Activated CD4-positive, alpha-beta memory T cell treated with anti-CD3 and anti-CD28 coated beads for 36 hours (primary cell): ENCODE results near the gene GRID2. TPM values are rescaled to one million over a fixed set of nuclear protein-coding genes. Genes with fewer than 3 reads are reported as not detected.
"Not testable (repeated sequence)": the region's sequence is repeated elsewhere in the genome, so short reads cannot be mapped to it uniquely, and the experiment has no call there.

Source experiments
- CTCF ChIA-PET: fragments of 350-600 bp; sonication (Branson Sonifier 250); formaldehyde crosslinking; loops from one replicate; lab custom pipeline; 2021; ENCODE audit warnings: antibody characterized with exemption, inconsistent platforms; lab: Charles Lee
- POLR2A ChIA-PET: fragments of 350-600 bp; sonication (Branson Sonifier 250); formaldehyde crosslinking; loops from one replicate; lab custom pipeline; 2021; ENCODE audit warnings: antibody characterized with exemption; lab: Charles Lee
- DNase-seq: peaks from one replicate; pipeline ENCODE4 v3.0.0-alpha.2; 2020
- H3K27ac Mint-ChIP-seq: one replicate; pipeline ENCODE4 v1.8.0; 2021; ENCODE audit warnings: mixed read lengths
- H3K27me3 Mint-ChIP-seq: one replicate; pipeline ENCODE4 v1.8.0; 2021; ENCODE audit warnings: mixed read lengths
- H3K36me3 Mint-ChIP-seq: one replicate; pipeline ENCODE4 v1.8.0; 2021; ENCODE audit warnings: mixed read lengths
- H3K4me1 Mint-ChIP-seq: one replicate; pipeline ENCODE4 v1.8.0; 2021; ENCODE audit warnings: low read depth, mixed read lengths
- H3K4me3 Mint-ChIP-seq: one replicate; pipeline ENCODE4 v1.8.0; 2021; ENCODE audit warnings: mild to moderate bottlenecking, mixed read lengths
- H3K9me3 Mint-ChIP-seq: one replicate; pipeline ENCODE4 v1.8.0; 2021; ENCODE audit warnings: mixed read lengths
- intact Hi-C: fragments of 100-400 bp; cut with micrococcal nuclease; formaldehyde crosslinking; loops from one replicate; pipeline ENCODE4 v1.15.1; 2023
- total RNA-seq, 2 experiments: library from RNA; stranded (reverse); gene quantifications; one replicate each; pipeline ENCODE4 v1.2.3, GENCODE V29; 2021

Gene GRID2
- total RNA-seq, 2 experiments from 2014 or later = not detected

- no peaks in the 10 kb centered on the region for H3K27me3 Mint-ChIP-seq
- H3K36me3 Mint-ChIP-seq = no peaks in the 10 kb centered on the region
- ChIA-PET POLR2A (no interaction called here), CTCF (no interaction called here)
- intact Hi-C loops = no loop called here
- no peak for DNase-seq
- H3K4me3 Mint-ChIP-seq = no peak overlapping the region
- H3K9me3 Mint-ChIP-seq = no peaks in the 10 kb centered on the region
- no peaks in the 10 kb centered on the region for H3K4me1 Mint-ChIP-seq
- H3K27ac Mint-ChIP-seq = no peak overlapping the region
Observed at GRCh38 chr4:93337196-93337595, 1033.4 kb downstream of the GRID2 start.

- CTCF ChIA-PET = no interaction called here
- Mint-ChIP-seq H3K36me3 (no peaks in the 10 kb centered on the region), H3K4me3 (no peak overlapping the region), H3K4me1 (no peaks in the 10 kb centered on the region), H3K9me3 (no peaks in the 10 kb centered on the region), H3K27ac (no peak overlapping the region), H3K27me3 (no peaks in the 10 kb centered on the region)
- POLR2A ChIA-PET = no interaction called here
- intact Hi-C loops = no loop called here
- DNase-seq = no peak
Observed at GRCh38 chr4:93342738-93343137, 1039.0 kb downstream of the GRID2 start.

- no peaks in the 10 kb centered on the region for H3K36me3 Mint-ChIP-seq
- no peak overlapping the region for H3K27ac Mint-ChIP-seq
- no peaks in the 10 kb centered on the region for H3K9me3 Mint-ChIP-seq
- CTCF ChIA-PET = no interaction called here
- H3K4me3 Mint-ChIP-seq = no peak overlapping the region
- H3K4me1 Mint-ChIP-seq = no peaks in the 10 kb centered on the region
- POLR2A ChIA-PET = no interaction called here
- intact Hi-C loops = no loop called here
- H3K27me3 Mint-ChIP-seq = no peaks in the 10 kb centered on the region
- DNase-seq = no peak
Observed at GRCh38 chr4:93346840-93347239, 1043.1 kb downstream of the GRID2 start.

- DNase-seq = no peak
- ChIA-PET CTCF (no interaction called here), POLR2A (no interaction called here)
- no peaks in the 10 kb centered on the region for H3K27me3 Mint-ChIP-seq
- H3K9me3 Mint-ChIP-seq = peaks cover 5% of the 10 kb centered on the region
- H3K36me3 Mint-ChIP-seq = no peaks in the 10 kb centered on the region
- no peaks in the 10 kb centered on the region for H3K4me1 Mint-ChIP-seq
- intact Hi-C loops = no loop called here
- H3K4me3 Mint-ChIP-seq = no peak overlapping the region
- no peak overlapping the region for H3K27ac Mint-ChIP-seq
Observed at GRCh38 chr4:93348896-93349295, 1045.1 kb downstream of the GRID2 start.

GRCh38 chr4:93351846-93352245 is 1048.1 kb downstream of the GRID2 start:
- H3K9me3 Mint-ChIP-seq = peaks cover 8% of the 10 kb centered on the region
- CTCF ChIA-PET = no interaction called here
- H3K27ac Mint-ChIP-seq = no peak overlapping the region
- no peaks in the 10 kb centered on the region for H3K27me3 Mint-ChIP-seq
- no peaks in the 10 kb centered on the region for H3K4me1 Mint-ChIP-seq
- no peaks in the 10 kb centered on the region for H3K36me3 Mint-ChIP-seq
- DNase-seq = no peak
- POLR2A ChIA-PET = no interaction called here
- intact Hi-C loops = no loop called here
- H3K4me3 Mint-ChIP-seq = no peak overlapping the region

- Mint-ChIP-seq H3K27me3 (no peaks in the 10 kb centered on the region), H3K4me3 (no peak overlapping the region), H3K9me3 (peaks cover 8% of the 10 kb centered on the region), H3K4me1 (no peaks in the 10 kb centered on the region), H3K36me3 (no peaks in the 10 kb centered on the region), H3K27ac (no peak overlapping the region)
- ChIA-PET CTCF (no interaction called here), POLR2A (no interaction called here)
- no peak for DNase-seq
- intact Hi-C loops = no loop called here
Observed at GRCh38 chr4:93355411-93355810, 1051.6 kb downstream of the GRID2 start.

- intact Hi-C loops = no loop called here
- ChIA-PET CTCF (no interaction called here), POLR2A (no interaction called here)
- H3K4me1 Mint-ChIP-seq = no peaks in the 10 kb centered on the region
- H3K9me3 Mint-ChIP-seq = peaks cover 6% of the 10 kb centered on the region
- H3K4me3 Mint-ChIP-seq = no peak overlapping the region
- no peaks in the 10 kb centered on the region for H3K36me3 Mint-ChIP-seq
- no peak overlapping the region for H3K27ac Mint-ChIP-seq
- no peaks in the 10 kb centered on the region for H3K27me3 Mint-ChIP-seq
- DNase-seq = no peak
Observed at GRCh38 chr4:93359586-93359985, 1055.8 kb downstream of the GRID2 start.

- intact Hi-C loops, H3K9me3 Mint-ChIP-seq, DNase-seq, H3K4me1 Mint-ChIP-seq, H3K4me3 Mint-ChIP-seq, H3K27ac Mint-ChIP-seq, H3K36me3 Mint-ChIP-seq, CTCF ChIA-PET, POLR2A ChIA-PET, H3K27me3 Mint-ChIP-seq: not testable (repeated sequence)
Observed at GRCh38 chr4:93366169-93366755, 1062.5 kb downstream of the GRID2 start.

GRCh38 chr4:93368968-93369367 is 1065.2 kb downstream of the GRID2 start:
- CTCF ChIA-PET = no interaction called here
- Mint-ChIP-seq H3K4me3 (no peak overlapping the region), H3K9me3 (peaks cover 6% of the 10 kb centered on the region), H3K36me3 (no peaks in the 10 kb centered on the region), H3K27ac (no peak overlapping the region), H3K27me3 (no peaks in the 10 kb centered on the region), H3K4me1 (no peaks in the 10 kb centered on the region)
- POLR2A ChIA-PET = no interaction called here
- DNase-seq = no peak
- intact Hi-C loops = no loop called here

GRCh38 chr4:93370256-93370655 is 1066.5 kb downstream of the GRID2 start:
- H3K4me3 Mint-ChIP-seq = no peak overlapping the region
- POLR2A ChIA-PET = no interaction called here

GRCh38 chr4:93373893-93374860 is 1070.4 kb downstream of the GRID2 start:
- no peak for DNase-seq
- no peaks in the 10 kb centered on the region for H3K4me1 Mint-ChIP-seq
- H3K27ac Mint-ChIP-seq = no peak overlapping the region
- H3K9me3 Mint-ChIP-seq = peaks cover 5% of the 10 kb centered on the region
- intact Hi-C loops = no loop called here
- H3K4me3 Mint-ChIP-seq = no peak overlapping the region
- ChIA-PET POLR2A (no interaction called here), CTCF (no interaction called here)
- no peaks in the 10 kb centered on the region for H3K27me3 Mint-ChIP-seq
- no peaks in the 10 kb centered on the region for H3K36me3 Mint-ChIP-seq

More at GRCh38 chr4:93370256-93370655, 1066.5 kb downstream of the GRID2 start:
- H3K9me3 Mint-ChIP-seq = peaks cover 6% of the 10 kb centered on the region
- no peak overlapping the region for H3K27ac Mint-ChIP-seq
- CTCF ChIA-PET = no interaction called here
- DNase-seq = no peak
- H3K36me3 Mint-ChIP-seq = no peaks in the 10 kb centered on the region
- intact Hi-C loops = no loop called here
- no peaks in the 10 kb centered on the region for H3K27me3 Mint-ChIP-seq
- no peaks in the 10 kb centered on the region for H3K4me1 Mint-ChIP-seq

GRCh38 chr4:93384241-93384640 is 1080.5 kb downstream of the GRID2 start:
- H3K4me1 Mint-ChIP-seq = no peaks in the 10 kb centered on the region
- peaks cover 5% of the 10 kb centered on the region for H3K9me3 Mint-ChIP-seq
- H3K36me3 Mint-ChIP-seq = no peaks in the 10 kb centered on the region
- ChIA-PET CTCF (no interaction called here), POLR2A (no interaction called here)
- no peak overlapping the region for H3K27ac Mint-ChIP-seq
- no peaks in the 10 kb centered on the region for H3K27me3 Mint-ChIP-seq
- DNase-seq = no peak
- intact Hi-C loops = no loop called here
- H3K4me3 Mint-ChIP-seq = no peak overlapping the region

- intact Hi-C loops = no loop called here
- H3K36me3 Mint-ChIP-seq = no peaks in the 10 kb centered on the region
- H3K9me3 Mint-ChIP-seq = peaks cover 5% of the 10 kb centered on the region
- POLR2A ChIA-PET = no interaction called here
- no peak overlapping the region for H3K4me3 Mint-ChIP-seq
- no peaks in the 10 kb centered on the region for H3K27me3 Mint-ChIP-seq
- CTCF ChIA-PET = no interaction called here
- no peaks in the 10 kb centered on the region for H3K4me1 Mint-ChIP-seq
- no peak for DNase-seq
- no peak overlapping the region for H3K27ac Mint-ChIP-seq
Observed at GRCh38 chr4:93384887-93385286, 1081.1 kb downstream of the GRID2 start.
